RWPE2 (cell line): ENCODE results near the gene KANTR.

Experiments
- ATAC-seq: fragments of 200-7000 bp; cut with Tn5 transposase; 3 replicates; pipeline ENCODE4 v1.9.1; 2021; ENCODE audit warnings: low read depth
- DNase-seq: peaks from one replicate; pipeline ENCODE4 v3.0.0-alpha.2; 2020; ENCODE audit warnings: low spot score
- H3K27ac ChIP-seq: fragments of 450-650 bp; 2 replicates; pipeline ENCODE4 v1.5.1; 2017; ENCODE audit warnings: mild to moderate bottlenecking; ENCODE audit not compliant: poor library complexity, severe bottlenecking
- H3K27me3 ChIP-seq: fragments of 250-450 bp; sonication (Bioruptor Pico); 2 replicates; pipeline ENCODE4 v1.5.1; 2021; ENCODE audit warnings: mild to moderate bottlenecking, moderate library complexity; ENCODE audit not compliant: insufficient read depth, poor library complexity, severe bottlenecking
- H3K36me3 ChIP-seq: fragments of 250-450 bp; sonication (Bioruptor Pico); 2 replicates; pipeline ENCODE4 v1.5.1; 2020; ENCODE audit warnings: low read depth, mild to moderate bottlenecking, moderate library complexity
- H3K4me1 ChIP-seq: fragments of 250-450 bp; sonication (Bioruptor Pico); 2 replicates; pipeline ENCODE4 v1.5.1; 2021; ENCODE audit warnings: mild to moderate bottlenecking, moderate library complexity; ENCODE audit not compliant: insufficient read depth, poor library complexity, severe bottlenecking
- H3K4me3 ChIP-seq: fragments of 250-450 bp; sonication (Bioruptor Pico); 2 replicates; pipeline ENCODE4 v1.5.1; 2021; ENCODE audit warnings: mild to moderate bottlenecking, moderate library complexity; ENCODE audit not compliant: severe bottlenecking
- H3K9me3 ChIP-seq: fragments of 250-450 bp; sonication (Bioruptor Pico); 2 replicates; pipeline ENCODE4 v1.5.1; 2021; ENCODE audit warnings: mild to moderate bottlenecking, moderate library complexity; ENCODE audit not compliant: severe bottlenecking
- CTCF ChIP-seq: fragments of 450-650 bp; IDR thresholded peaks from one replicate; pipeline ENCODE4 v1.5.1; 2017; ENCODE audit warnings: mild to moderate bottlenecking, moderate library complexity; ENCODE audit not compliant: poor library complexity, severe bottlenecking

KANTR gene

GRCh38 chrX:53094582-53094905, 602 bp downstream of the KANTR start:
- Histone ChIP-seq H3K4me1 (no peaks in the 10 kb centered on the region), H3K27ac (peak overlapping the region; percentile 76), H3K9me3 (no peaks in the 10 kb centered on the region), H3K27me3 (no peaks in the 10 kb centered on the region), H3K36me3 (no peaks in the 10 kb centered on the region), H3K4me3 (peak overlapping the region; percentile 62)
- ATAC-seq, result no peak
- TF ChIP-seq CTCF, result no peak
- no peak for DNase-seq

GRCh38 chrX:53095796-53096195, 1.9 kb downstream of the KANTR start:
- DNase-seq, result no peak
- Histone ChIP-seq H3K9me3 (no peaks in the 10 kb centered on the region), H3K36me3 (no peaks in the 10 kb centered on the region), H3K4me3 (no peak overlapping the region), H3K27me3 (no peaks in the 10 kb centered on the region), H3K27ac (no peak overlapping the region), H3K4me1 (no peaks in the 10 kb centered on the region)
- no peak for TF ChIP-seq CTCF
- no peak for ATAC-seq

- no peak overlapping the region for H3K27ac ChIP-seq
Observed at GRCh38 chrX:53114864-53115549, 21.1 kb downstream of the KANTR start.

GRCh38 chrX:53115550-53115874, 21.6 kb downstream of the KANTR start:
- no peaks in the 10 kb centered on the region for H3K9me3 ChIP-seq
- H3K27me3 ChIP-seq, result no peaks in the 10 kb centered on the region
- no peaks in the 10 kb centered on the region for H3K4me1 ChIP-seq
- no peak overlapping the region for H3K27ac ChIP-seq
- H3K4me3 ChIP-seq, result no peak overlapping the region
- no peak for TF ChIP-seq CTCF
- no peak for ATAC-seq
- no peaks in the 10 kb centered on the region for H3K36me3 ChIP-seq
- DNase-seq, result no peak

More at GRCh38 chrX:53114864-53115549, 21.1 kb downstream of the KANTR start:
- no peak for TF ChIP-seq CTCF
- no peaks in the 10 kb centered on the region for H3K36me3 ChIP-seq
- no peaks in the 10 kb centered on the region for H3K9me3 ChIP-seq
- DNase-seq, result no peak
- no peak for ATAC-seq
- no peaks in the 10 kb centered on the region for H3K4me1 ChIP-seq
- H3K4me3 ChIP-seq, result no peak overlapping the region
- no peaks in the 10 kb centered on the region for H3K27me3 ChIP-seq

- H3K4me1 ChIP-seq, result no peaks in the 10 kb centered on the region
- H3K27me3 ChIP-seq, result no peaks in the 10 kb centered on the region
- no peak for DNase-seq
- H3K4me3 ChIP-seq, result no peak overlapping the region
- no peak for TF ChIP-seq CTCF
- H3K36me3 ChIP-seq, result no peaks in the 10 kb centered on the region
- H3K27ac ChIP-seq, result no peak overlapping the region
- ATAC-seq, result peak; percentile 46; the same call in 2 of the 3 replicates
- no peaks in the 10 kb centered on the region for H3K9me3 ChIP-seq
Observed at GRCh38 chrX:53116101-53116500, 22.2 kb downstream of the KANTR start.
